ENCODE results near the gene ATF6B. TPM values are rescaled to one million over a fixed set of nuclear protein-coding genes. Genes with fewer than 3 reads are reported as not detected.

Gene ATF6B
- total and polyA plus RNA-seq, 2 of the 13 experiments (the other 11 are each of a cell fraction or from before 2014, with no cell fraction given), result 18.1 to 44.0 TPM

GRCh38 chr6:32127717-32128592, at the start of gene ATF6B (continued):
- TF ChIP-seq KLF6 (CRISPR knock-in tag; IDR thresholded peaks at IDR 0.05) (no peak), NFYB (CRISPR knock-in tag; IDR thresholded peaks at IDR 0.05) (peak; percentile 91), PAXIP1 (CRISPR knock-in tag; conservative IDR thresholded peaks at IDR 0.05) (peak; percentile 51; the same call in 1 of the 2 replicates), RAD51 (IDR thresholded peaks at IDR 0.05; ENCODE audit: borderline replicate concordance) (peak; percentile 72), BATF2 (CRISPR knock-in tag; IDR thresholded peaks at IDR 0.05) (no peak), JDP2 (CRISPR knock-in tag; IDR thresholded peaks at IDR 0.05; ENCODE audit: borderline replicate concordance) (no peak), MXD4 (CRISPR knock-in tag; IDR thresholded peaks at IDR 0.05) (0 out of 2 replicates have a peak, but pooled peaks have one; percentile 24), ELF1 (CRISPR knock-in tag; IDR thresholded peaks at IDR 0.05) (peak; percentile 94), ZNF572 (CRISPR knock-in tag; IDR thresholded peaks at IDR 0.05) (0 out of 2 replicates have a peak, but pooled peaks have one; percentile 88), NR2F1 (CRISPR knock-in tag; IDR thresholded peaks at IDR 0.05) (no peak), BRD4 (CRISPR knock-in tag; IDR thresholded peaks at IDR 0.05) (no peak), NFRKB (IDR thresholded peaks at IDR 0.05) (peak; percentile 33; the same call in 1 of the 2 replicates), ZNF609 (CRISPR knock-in tag; IDR thresholded peaks at IDR 0.05; ENCODE audit: borderline replicate concordance) (peak; percentile 35; the same call in 1 of the 2 replicates), CEBPG (CRISPR knock-in tag; IDR thresholded peaks at IDR 0.05) (0 out of 2 replicates have a peak, but pooled peaks have one; percentile 3), ATF7 (IDR thresholded peaks at IDR 0.05) (no peak), ATF7 (CRISPR knock-in tag; IDR thresholded peaks at IDR 0.05) (peak; percentile 64; the same call in 1 of the 2 replicates), ZNF230 (CRISPR knock-in tag; IDR thresholded peaks at IDR 0.05) (peak; percentile 94), HNRNPK (IDR thresholded peaks at IDR 0.05; ENCODE audit: low read depth, low read length, poor library complexity, severe bottlenecking) (no peak), ZNF496 (CRISPR knock-in tag; IDR thresholded peaks at IDR 0.05; ENCODE audit: insufficient replicate concordance) (no peak)

Measured in HepG2 (cell line).